Osteoblast (primary cell): Measurements from ENCODE around the gene CDV3. TPM values are rescaled to one million over a fixed set of nuclear protein-coding genes. Genes with fewer than 3 reads are reported as not detected.
"Not testable (repeated sequence)": the region's sequence is repeated elsewhere in the genome, so short reads cannot be mapped to it uniquely, and the experiment has no call there.

Source experiments
- DNase-seq: peaks from one replicate; pipeline ENCODE4 v3.0.0; 2011; ENCODE audit warnings: low spot score, mixed read lengths; ENCODE audit not compliant: insufficient read length; ENCODE audit errors: missing footprints
- H2AFZ ChIP-seq: 2 replicates; pipeline ENCODE4 v1.6.0; 2011; ENCODE audit warnings: mild to moderate bottlenecking, low read length
- H3K27ac ChIP-seq: 2 replicates; pipeline ENCODE4 v1.5.1; 2011; ENCODE audit warnings: mild to moderate bottlenecking, low read depth, low read length, moderate library complexity
- H3K27me3 ChIP-seq: 2 replicates; pipeline ENCODE4 v1.6.0; 2012; ENCODE audit warnings: mild to moderate bottlenecking, control low read depth, inconsistent platforms, low read length, moderate library complexity; ENCODE audit not compliant: insufficient read depth
- H3K36me3 ChIP-seq: 2 replicates; pipeline ENCODE4 v1.5.1; 2011; ENCODE audit warnings: mild to moderate bottlenecking, low read length, control low read depth, moderate library complexity; ENCODE audit not compliant: insufficient read depth
- H3K4me1 ChIP-seq: 2 replicates; pipeline ENCODE4 v1.5.1; 2011; ENCODE audit warnings: mild to moderate bottlenecking, low read length, control low read depth, moderate library complexity; ENCODE audit not compliant: insufficient read depth
- H3K4me2 ChIP-seq: 2 replicates; pipeline ENCODE4 v1.6.0; 2011; ENCODE audit warnings: mild to moderate bottlenecking, low read length; ENCODE audit not compliant: insufficient read depth
- H3K4me3 ChIP-seq: fragments of 200-600 bp; sonication (generic); 3 replicates; pipeline ENCODE4 v1.5.1; 2012; ENCODE audit warnings: mild to moderate bottlenecking, low read length, inconsistent platforms; ENCODE audit not compliant: insufficient read depth
- H3K79me2 ChIP-seq: 2 replicates; pipeline ENCODE4 v1.6.0; 2012; ENCODE audit warnings: mild to moderate bottlenecking, low read length, control low read depth, inconsistent platforms; ENCODE audit not compliant: insufficient read depth
- H3K9me3 ChIP-seq: 2 replicates; pipeline ENCODE4 v1.5.1; 2011; ENCODE audit warnings: low read depth, low read length, control low read depth
- H4K20me1 ChIP-seq: 2 replicates; pipeline ENCODE4 v1.6.0; 2012; ENCODE audit warnings: mild to moderate bottlenecking, low read length, control low read depth; ENCODE audit not compliant: insufficient read depth
- total RNA-seq: library from RNA; depleted of rRNA; stranded (reverse); fragments of >200 nt; gene quantifications from 2 replicates; pipeline ENCODE4 v1.2.3, GENCODE V29; 2012
- TF ChIP-seq, protein P1 (sequence below): IDR thresholded peaks from 2 replicates; pipeline ENCODE4 v1.5.1; 2011; ENCODE audit warnings: mild to moderate bottlenecking, low read depth, low read length, moderate library complexity; ENCODE audit errors: extremely low read depth

Gene CDV3
- total RNA-seq, 1 donor = 166 TPM

GRCh38 chr3:133529809-133530208 is 43.7 kb upstream of the CDV3 start:
- Histone ChIP-seq H3K9me3 (peaks cover 1% of the 10 kb centered on the region), H3K4me1 (peaks cover 17% of the 10 kb centered on the region), H3K27ac (no peak overlapping the region), H2AFZ (no peak overlapping the region), H3K79me2 (no peaks in the 10 kb centered on the region), H3K4me3 (no peak overlapping the region), H3K4me2 (no peak overlapping the region), H4K20me1 (no peaks in the 10 kb centered on the region), H3K36me3 (no peaks in the 10 kb centered on the region), H3K27me3 (no peaks in the 10 kb centered on the region)
- TF ChIP-seq, protein P1, sequence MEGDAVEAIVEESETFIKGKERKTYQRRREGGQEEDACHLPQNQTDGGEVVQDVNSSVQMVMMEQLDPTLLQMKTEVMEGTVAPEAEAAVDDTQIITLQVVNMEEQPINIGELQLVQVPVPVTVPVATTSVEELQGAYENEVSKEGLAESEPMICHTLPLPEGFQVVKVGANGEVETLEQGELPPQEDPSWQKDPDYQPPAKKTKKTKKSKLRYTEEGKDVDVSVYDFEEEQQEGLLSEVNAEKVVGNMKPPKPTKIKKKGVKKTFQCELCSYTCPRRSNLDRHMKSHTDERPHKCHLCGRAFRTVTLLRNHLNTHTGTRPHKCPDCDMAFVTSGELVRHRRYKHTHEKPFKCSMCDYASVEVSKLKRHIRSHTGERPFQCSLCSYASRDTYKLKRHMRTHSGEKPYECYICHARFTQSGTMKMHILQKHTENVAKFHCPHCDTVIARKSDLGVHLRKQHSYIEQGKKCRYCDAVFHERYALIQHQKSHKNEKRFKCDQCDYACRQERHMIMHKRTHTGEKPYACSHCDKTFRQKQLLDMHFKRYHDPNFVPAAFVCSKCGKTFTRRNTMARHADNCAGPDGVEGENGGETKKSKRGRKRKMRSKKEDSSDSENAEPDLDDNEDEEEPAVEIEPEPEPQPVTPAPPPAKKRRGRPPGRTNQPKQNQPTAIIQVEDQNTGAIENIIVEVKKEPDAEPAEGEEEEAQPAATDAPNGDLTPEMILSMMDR = no peak
- no peak for DNase-seq

DNA sequence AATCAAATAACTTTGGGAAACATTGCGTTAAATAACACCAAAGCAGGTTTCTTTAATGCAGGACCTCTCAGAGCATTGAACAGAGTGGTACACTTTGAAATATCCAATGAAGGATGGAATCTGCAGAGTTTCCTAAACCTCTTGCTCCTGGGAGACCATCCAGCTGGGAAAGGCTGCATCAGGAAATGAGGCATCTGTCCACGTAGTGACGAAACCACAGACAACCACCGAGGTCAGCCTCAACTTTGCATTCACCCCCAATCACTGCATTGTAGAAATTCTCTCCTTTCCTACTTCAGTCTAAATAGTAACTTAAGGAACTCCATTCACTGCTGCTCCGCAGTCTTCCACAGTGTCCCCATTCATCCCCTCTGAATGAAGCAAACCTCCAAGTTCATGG is 41.5 kb upstream of the CDV3 start:
- Histone ChIP-seq H4K20me1 (no peaks in the 10 kb centered on the region), H3K9me3 (peaks cover 1% of the 10 kb centered on the region), H3K79me2 (no peaks in the 10 kb centered on the region), H3K27ac (peak overlapping the region; percentile 27), H3K4me1 (peaks cover 32% of the 10 kb centered on the region), H3K36me3 (no peaks in the 10 kb centered on the region), H3K4me3 (no peak overlapping the region), H2AFZ (peak overlapping the region; percentile 4), H3K27me3 (no peaks in the 10 kb centered on the region), H3K4me2 (peak overlapping the region; percentile 35)
- TF ChIP-seq, protein P1 = no peak
- peak; percentile 80 for DNase-seq

GRCh38 chr3:133532951-133533350 is 40.5 kb upstream of the CDV3 start:
- Histone ChIP-seq H3K4me2 (no peak overlapping the region), H4K20me1 (no peaks in the 10 kb centered on the region), H3K4me1 (peaks cover 33% of the 10 kb centered on the region), H3K36me3 (no peaks in the 10 kb centered on the region), H2AFZ (no peak overlapping the region), H3K9me3 (peaks cover 1% of the 10 kb centered on the region), H3K27me3 (no peaks in the 10 kb centered on the region), H3K4me3 (no peak overlapping the region), H3K27ac (no peak overlapping the region), H3K79me2 (no peaks in the 10 kb centered on the region)
- TF ChIP-seq, protein P1 = no peak
- no peak for DNase-seq

GRCh38 chr3:133535971-133536881 is 37.3 kb upstream of the CDV3 start:
- Histone ChIP-seq H3K4me3 (peak overlapping the region; percentile 32), H4K20me1 (no peaks in the 10 kb centered on the region), H3K27ac (peak overlapping the region; percentile 77), H3K79me2 (no peaks in the 10 kb centered on the region), H2AFZ (peak overlapping the region; percentile 81), H3K4me1 (peaks cover 38% of the 10 kb centered on the region), H3K4me2 (peak overlapping the region; percentile 76), H3K9me3 (no peaks in the 10 kb centered on the region), H3K27me3 (no peaks in the 10 kb centered on the region), H3K36me3 (no peaks in the 10 kb centered on the region)
- TF ChIP-seq, protein P1 = no peak
- DNase-seq = peak; percentile 94

DNA sequence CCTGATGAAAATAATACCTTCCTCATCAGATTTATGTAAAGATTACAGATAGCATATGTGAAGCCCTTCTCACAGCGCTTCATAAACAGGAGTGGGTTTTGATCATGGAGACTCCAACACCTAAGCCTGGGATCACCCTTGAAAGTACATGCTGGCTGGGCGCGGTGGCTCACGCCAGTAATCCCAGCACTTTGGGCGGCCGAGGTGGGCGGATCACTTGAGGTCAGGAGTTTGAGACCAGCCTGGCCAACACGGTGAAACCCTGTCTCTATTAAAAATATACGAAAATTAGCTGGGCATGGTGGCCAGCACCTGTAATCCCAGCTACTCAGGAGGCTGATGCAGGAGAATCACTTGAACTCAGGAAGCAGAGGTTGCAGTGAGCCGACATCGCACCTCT is 36.4 kb upstream of the CDV3 start:
- peaks cover 34% of the 10 kb centered on the region for H3K4me1 ChIP-seq
- not testable (repeated sequence) for H3K27ac ChIP-seq, H3K79me2 ChIP-seq, H3K27me3 ChIP-seq, DNase-seq, H3K4me3 ChIP-seq, H3K36me3 ChIP-seq, H4K20me1 ChIP-seq, H3K9me3 ChIP-seq
- peak overlapping the region; percentile 80 for H2AFZ ChIP-seq
- H3K4me2 ChIP-seq = peak overlapping the region; percentile 76
